Measurements from ENCODE around the gene LYSET.
"Not testable (repeated sequence)": the region's sequence is repeated elsewhere in the genome, so short reads cannot be mapped to it uniquely, and the experiment has no call there.

LYSET gene

GRCh38 chr14:93169619-93170018 lies 15.5 kb upstream of the LYSET start:
- DNase-seq (ENCODE audit: low read depth) = not testable (repeated sequence)

GRCh38 chr14:93170141-93170540 lies 15.0 kb upstream of the LYSET start:
- DNase-seq (ENCODE audit: low read depth) = not testable (repeated sequence)

- no peak for DNase-seq (ENCODE audit: low read depth)
Measured at GRCh38 chr14:93171376-93171775, 13.7 kb upstream of the LYSET start.

- DNase-seq (ENCODE audit: low read depth) = no peak
Measured at GRCh38 chr14:93173943-93174395, 11.1 kb upstream of the LYSET start.

GRCh38 chr14:93174731-93175130 lies 10.4 kb upstream of the LYSET start:
- DNase-seq (ENCODE audit: low read depth) = not testable (repeated sequence)

GRCh38 chr14:93175492-93175891 lies 9.6 kb upstream of the LYSET start:
- DNase-seq (ENCODE audit: low read depth) = no peak

- no peak for DNase-seq (ENCODE audit: low read depth)
Measured at GRCh38 chr14:93183596-93184317, 1.4 kb upstream of the LYSET start.

- no peak for DNase-seq (ENCODE audit: low read depth)
Measured at GRCh38 chr14:93185349-93185720, 218 bp downstream of the LYSET start.

GRCh38 chr14:93186466-93186865 lies 1.3 kb downstream of the LYSET start:
- no peak for DNase-seq (ENCODE audit: low read depth)

- DNase-seq (ENCODE audit: low read depth) = no peak
Measured at GRCh38 chr14:93186956-93187355, 1.8 kb downstream of the LYSET start.

- no peak for DNase-seq (ENCODE audit: low read depth)
Measured at GRCh38 chr14:93195316-93195999, 10.3 kb downstream of the LYSET start.

- no peak for DNase-seq (ENCODE audit: low read depth)
Measured at GRCh38 chr14:93199031-93199430, 13.9 kb downstream of the LYSET start.

- no peak for DNase-seq (ENCODE audit: low read depth)
Measured at GRCh38 chr14:93200553-93200952, 15.4 kb downstream of the LYSET start.

- DNase-seq (ENCODE audit: low read depth) = no peak
Measured at GRCh38 chr14:93201155-93201704, 16.1 kb downstream of the LYSET start.

- DNase-seq (ENCODE audit: low read depth) = peak; percentile 82
Measured at GRCh38 chr14:93206793-93207467, 21.8 kb downstream of the LYSET start, which contains the start of the genes GON7 and UBR7. Gene GON7, minus strand, starts transcription at chr14:93207065. Its CDS starts 28 bp downstream, at chr14:93207037. Gene UBR7, plus strand, starts transcription at chr14:93207256. Its CDS starts 36 bp downstream, at chr14:93207292.

- DNase-seq (ENCODE audit: low read depth) = no peak
Measured at GRCh38 chr14:93207468-93208308, 22.6 kb downstream of the LYSET start.

GRCh38 chr14:93212432-93212831 lies 27.3 kb downstream of the LYSET start:
- DNase-seq (ENCODE audit: low read depth) = no peak

GRCh38 chr14:93214598-93214997 lies 29.5 kb downstream of the LYSET start:
- no peak for DNase-seq (ENCODE audit: low read depth)

GRCh38 chr14:93219103-93219726 lies 34.1 kb downstream of the LYSET start:
- DNase-seq (ENCODE audit: low read depth) = no peak

GRCh38 chr14:93220509-93220908 lies 35.4 kb downstream of the LYSET start:
- no peak for DNase-seq (ENCODE audit: low read depth)

- DNase-seq (ENCODE audit: low read depth) = no peak
Measured at GRCh38 chr14:93223565-93223964, 38.4 kb downstream of the LYSET start.

Measured in stimulated activated CD8-positive, alpha-beta memory T cell treated with anti-CD3 and anti-CD28 coated beads, Interleukin-4, amount 100 ng/mL, for 24 hours (primary cell).